ENCODE results near the gene PKDCC.
"Not testable (repeated sequence)": the region's sequence is repeated elsewhere in the genome, so short reads cannot be mapped to it uniquely, and the experiment has no call there.

GRCh38 chr2:42065753-42066152, 17.9 kb downstream of the PKDCC start:
- TF ChIP-seq, protein P1, sequence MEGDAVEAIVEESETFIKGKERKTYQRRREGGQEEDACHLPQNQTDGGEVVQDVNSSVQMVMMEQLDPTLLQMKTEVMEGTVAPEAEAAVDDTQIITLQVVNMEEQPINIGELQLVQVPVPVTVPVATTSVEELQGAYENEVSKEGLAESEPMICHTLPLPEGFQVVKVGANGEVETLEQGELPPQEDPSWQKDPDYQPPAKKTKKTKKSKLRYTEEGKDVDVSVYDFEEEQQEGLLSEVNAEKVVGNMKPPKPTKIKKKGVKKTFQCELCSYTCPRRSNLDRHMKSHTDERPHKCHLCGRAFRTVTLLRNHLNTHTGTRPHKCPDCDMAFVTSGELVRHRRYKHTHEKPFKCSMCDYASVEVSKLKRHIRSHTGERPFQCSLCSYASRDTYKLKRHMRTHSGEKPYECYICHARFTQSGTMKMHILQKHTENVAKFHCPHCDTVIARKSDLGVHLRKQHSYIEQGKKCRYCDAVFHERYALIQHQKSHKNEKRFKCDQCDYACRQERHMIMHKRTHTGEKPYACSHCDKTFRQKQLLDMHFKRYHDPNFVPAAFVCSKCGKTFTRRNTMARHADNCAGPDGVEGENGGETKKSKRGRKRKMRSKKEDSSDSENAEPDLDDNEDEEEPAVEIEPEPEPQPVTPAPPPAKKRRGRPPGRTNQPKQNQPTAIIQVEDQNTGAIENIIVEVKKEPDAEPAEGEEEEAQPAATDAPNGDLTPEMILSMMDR (IDR thresholded peaks at IDR 0.05) = not testable (repeated sequence)
- not testable (repeated sequence) for TF ChIP-seq POLR2A, EP300 (IDR thresholded peaks at IDR 0.05)

Measured in ovary (tissue), 3 donors.